Endodermal cell (in vitro differentiated cells): ENCODE results near the gene STEAP4. TPM values are rescaled to one million over a fixed set of nuclear protein-coding genes. Genes with fewer than 3 reads are reported as not detected.
"Not testable (repeated sequence)": the region's sequence is repeated elsewhere in the genome, so short reads cannot be mapped to it uniquely, and the experiment has no call there.

Experiments used
- DNase-seq: peaks from one replicate; pipeline ENCODE4 v3.0.0-alpha.2; 2017
- H3K27ac ChIP-seq: 2 replicates; pipeline ENCODE4 v1.5.1; 2013; ENCODE audit warnings: mild to moderate bottlenecking, low read depth, low read length, moderate library complexity
- H3K27me3 ChIP-seq: 2 replicates; pipeline ENCODE4 v1.6.1; 2013; ENCODE audit warnings: mild to moderate bottlenecking, low read length, moderate library complexity; ENCODE audit not compliant: insufficient read depth, control insufficient read depth, poor library complexity, severe bottlenecking
- H3K36me3 ChIP-seq: 2 replicates; pipeline ENCODE4 v1.7.0; 2013; ENCODE audit warnings: mild to moderate bottlenecking, low read length, moderate library complexity; ENCODE audit not compliant: control insufficient read depth, insufficient read depth
- H3K4me1 ChIP-seq: one replicate; pipeline ENCODE4 v1.7.0; 2013; ENCODE audit warnings: low read length; ENCODE audit not compliant: control insufficient read depth, insufficient read depth
- H3K4me3 ChIP-seq: 2 replicates; pipeline ENCODE4 v1.5.1; 2013; ENCODE audit warnings: mild to moderate bottlenecking, low read length, moderate library complexity
- H3K9ac ChIP-seq: 2 replicates; pipeline ENCODE4 v1.6.1; 2013; ENCODE audit warnings: mild to moderate bottlenecking, low read length, moderate library complexity; ENCODE audit not compliant: poor library complexity, severe bottlenecking; ENCODE audit errors: extremely low read depth
- H3K9me3 ChIP-seq: 2 replicates; pipeline ENCODE4 v1.6.1; 2013; ENCODE audit warnings: mild to moderate bottlenecking, low read length, moderate library complexity; ENCODE audit not compliant: control insufficient read depth
- H3K27ac Mint-ChIP-seq: 2 replicates; pipeline ENCODE4 v1.8.0; 2020; ENCODE audit warnings: mixed read lengths
- H3K27me3 Mint-ChIP-seq: 2 replicates; pipeline ENCODE4 v1.8.0; 2021; ENCODE audit warnings: mild to moderate bottlenecking, mixed read lengths; ENCODE audit not compliant: insufficient read depth
- H3K36me3 Mint-ChIP-seq: 2 replicates; pipeline ENCODE4 v1.8.0; 2020; ENCODE audit warnings: low read depth, mixed read lengths
- H3K4me1 Mint-ChIP-seq: 2 replicates; pipeline ENCODE4 v1.8.0; 2020; ENCODE audit warnings: mixed read lengths
- H3K4me3 Mint-ChIP-seq: 2 replicates; pipeline ENCODE4 v1.8.0; 2020; ENCODE audit warnings: mild to moderate bottlenecking, moderate library complexity, mixed read lengths
- H3K9me3 Mint-ChIP-seq: 2 replicates; pipeline ENCODE4 v1.8.0; 2020; ENCODE audit warnings: mild to moderate bottlenecking, mixed read lengths
- CTCF ChIP-seq: fragments of 200-600 bp; sonication (generic); conservative IDR thresholded peaks from 2 replicates; pipeline ENCODE4 v1.5.0; 2021; ENCODE audit warnings: antibody characterized with exemption, mild to moderate bottlenecking
- WGBS, 2 experiments: methylation state at CpG; one replicate each; pipeline versions ENCODE4 v1.1.5 to v1.1.7; 2013; ENCODE audit warnings: missing lambda C conversion rate in 2 of 2, mixed read lengths in 1 of 2; ENCODE audit not compliant: insufficient coverage in 1 of 2, insufficient read length in 1 of 2; 5-methylcytosine and 5-hydroxymethylcytosine counted together
- total RNA-seq, 2 donors: library from RNA; stranded (reverse); fragmentation: NEBNext Ultra II Directional in 1 of 2; extraction: Animal tissue kit (Norgen Biotek cat#: 25700) in 1 of 2; gene quantifications; 2 replicates in 1 of 2; 3 replicates in 1 of 2; pipeline ENCODE4 v1.2.1, GENCODE V29; 2021

STEAP4 gene
- total RNA-seq, 2 donors from 2014 or later: not detected

GRCh38 chr7:88259656-88260380 is 46.9 kb downstream of the STEAP4 start:
- Mint-ChIP-seq H3K27me3 (no peaks in the 10 kb centered on the region), H3K4me3 (no peak overlapping the region), H3K27ac (no peak overlapping the region), H3K36me3 (no peaks in the 10 kb centered on the region), H3K4me1 (no peaks in the 10 kb centered on the region), H3K9me3 (peaks cover 2% of the 10 kb centered on the region)
- no peaks in the 10 kb centered on the region for H3K27me3 ChIP-seq
- H3K4me3 ChIP-seq: no peak overlapping the region
- no peak for TF ChIP-seq CTCF
- H3K9me3 ChIP-seq: no peaks in the 10 kb centered on the region
- H3K4me1 ChIP-seq: no peaks in the 10 kb centered on the region
- WGBS, 2 experiments: 93% methylated on average over 2 of the region's 2 CpGs; no CpG with 5 or more reads in 1 of the 2 experiments
- no peak overlapping the region for H3K9ac ChIP-seq
- DNase-seq: no peak
- no peak overlapping the region for H3K27ac ChIP-seq
- H3K36me3 ChIP-seq: no peaks in the 10 kb centered on the region

GRCh38 chr7:88258296-88258695 is 48.4 kb downstream of the STEAP4 start:
- H3K4me3 Mint-ChIP-seq, H3K36me3 Mint-ChIP-seq, H3K27ac ChIP-seq, H3K4me3 ChIP-seq, H3K27me3 ChIP-seq, H3K36me3 ChIP-seq, H3K4me1 Mint-ChIP-seq, H3K4me1 ChIP-seq, H3K27ac Mint-ChIP-seq, H3K27me3 Mint-ChIP-seq, DNase-seq, H3K9ac ChIP-seq: not testable (repeated sequence)
- 75 to 100% methylated on average over 1 of the region's 1 CpG for WGBS, 2 experiments
- H3K9me3 ChIP-seq: peaks cover 15% of the 10 kb centered on the region
- peaks cover 16% of the 10 kb centered on the region for H3K9me3 Mint-ChIP-seq

- no peak overlapping the region for H3K9ac ChIP-seq
- H3K36me3 Mint-ChIP-seq: no peaks in the 10 kb centered on the region
- no peaks in the 10 kb centered on the region for H3K27me3 ChIP-seq
- no peaks in the 10 kb centered on the region for H3K4me1 Mint-ChIP-seq
- no peak for DNase-seq
- H3K4me3 Mint-ChIP-seq: no peak overlapping the region
- peaks cover 20% of the 10 kb centered on the region for H3K9me3 Mint-ChIP-seq
- H3K9me3 ChIP-seq: peaks cover 20% of the 10 kb centered on the region
- no peaks in the 10 kb centered on the region for H3K27me3 Mint-ChIP-seq
- no peak for TF ChIP-seq CTCF
- H3K4me3 ChIP-seq: no peak overlapping the region
- no peak overlapping the region for H3K27ac ChIP-seq
- H3K4me1 ChIP-seq: no peaks in the 10 kb centered on the region
- H3K36me3 ChIP-seq: no peaks in the 10 kb centered on the region
- H3K27ac Mint-ChIP-seq: no peak overlapping the region
These were observed 49.8 kb downstream of the STEAP4 start for GRCh38 chr7:88256906-88257305.
